Measurements from ENCODE around the gene DGKK.

DNA sequence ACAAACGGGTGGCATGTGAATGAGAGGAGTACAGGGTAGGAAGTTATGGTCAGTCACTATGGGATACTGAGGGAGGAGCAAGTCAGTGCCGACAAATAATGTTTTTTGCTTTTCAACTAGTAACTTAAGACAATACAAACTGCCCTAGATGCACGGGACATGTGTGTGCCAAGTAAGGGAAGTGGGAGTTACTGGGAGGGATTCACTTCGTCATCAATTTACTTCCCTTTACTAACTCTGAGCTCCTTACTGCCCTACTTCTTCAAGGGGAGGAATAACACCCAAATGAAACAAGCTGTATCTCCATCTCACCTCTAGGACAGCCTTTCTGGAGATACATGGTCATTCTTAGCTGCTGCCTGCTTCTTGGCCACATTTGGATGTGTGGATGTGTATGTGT is 97.7 kb downstream of the DGKK start:
- TF ChIP-seq, protein P1, sequence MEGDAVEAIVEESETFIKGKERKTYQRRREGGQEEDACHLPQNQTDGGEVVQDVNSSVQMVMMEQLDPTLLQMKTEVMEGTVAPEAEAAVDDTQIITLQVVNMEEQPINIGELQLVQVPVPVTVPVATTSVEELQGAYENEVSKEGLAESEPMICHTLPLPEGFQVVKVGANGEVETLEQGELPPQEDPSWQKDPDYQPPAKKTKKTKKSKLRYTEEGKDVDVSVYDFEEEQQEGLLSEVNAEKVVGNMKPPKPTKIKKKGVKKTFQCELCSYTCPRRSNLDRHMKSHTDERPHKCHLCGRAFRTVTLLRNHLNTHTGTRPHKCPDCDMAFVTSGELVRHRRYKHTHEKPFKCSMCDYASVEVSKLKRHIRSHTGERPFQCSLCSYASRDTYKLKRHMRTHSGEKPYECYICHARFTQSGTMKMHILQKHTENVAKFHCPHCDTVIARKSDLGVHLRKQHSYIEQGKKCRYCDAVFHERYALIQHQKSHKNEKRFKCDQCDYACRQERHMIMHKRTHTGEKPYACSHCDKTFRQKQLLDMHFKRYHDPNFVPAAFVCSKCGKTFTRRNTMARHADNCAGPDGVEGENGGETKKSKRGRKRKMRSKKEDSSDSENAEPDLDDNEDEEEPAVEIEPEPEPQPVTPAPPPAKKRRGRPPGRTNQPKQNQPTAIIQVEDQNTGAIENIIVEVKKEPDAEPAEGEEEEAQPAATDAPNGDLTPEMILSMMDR (IDR thresholded peaks at IDR 0.05) = no peak
- no peak for TF ChIP-seq POLR2A (IDR thresholded peaks at IDR 0.05)

Data from Peyer's patch (tissue), 4 donors.